HepG2 (cell line): ENCODE results near the gene TM9SF4.

Source experiments
- ATF3 ChIP-seq: sonication (generic); formaldehyde crosslinking; IDR thresholded peaks from 2 replicates; pipeline ENCODE4 v1.4.0; 2020; ENCODE audit warnings: missing genetic modification reagents
- CEBPB ChIP-seq: IDR thresholded peaks from 2 replicates; pipeline ENCODE4 v1.6.1; 2011; ENCODE audit warnings: low read depth, low read length, improper control_type of control experiment, borderline replicate concordance
- CHD2 ChIP-seq: IDR thresholded peaks from 2 replicates; pipeline ENCODE4 v1.6.1; 2011; ENCODE audit warnings: low read depth, low read length, improper control_type of control experiment
- ETS1 ChIP-seq: sonication (generic); formaldehyde crosslinking; IDR thresholded peaks from 2 replicates; pipeline ENCODE4 v1.4.0; 2020; ENCODE audit warnings: missing genetic modification reagents
- NFIC ChIP-seq: IDR thresholded peaks from 2 replicates; pipeline ENCODE4 v1.6.1; 2012; ENCODE audit warnings: mild to moderate bottlenecking, low read length, inconsistent platforms
- SKI ChIP-seq: fragments of 450-650 bp; IDR thresholded peaks from one replicate; pipeline ENCODE4 v1.6.1; 2018; ENCODE audit warnings: mild to moderate bottlenecking; ENCODE audit not compliant: partially characterized antibody
- ZBTB33 ChIP-seq: sonication (generic); formaldehyde crosslinking; IDR thresholded peaks from 2 replicates; pipeline ENCODE4 v1.4.0; 2020; ENCODE audit warnings: missing genetic modification reagents
- ZNF10 ChIP-seq: sonication (generic); formaldehyde crosslinking; IDR thresholded peaks from 2 replicates; pipeline ENCODE4 v1.4.0; 2020; ENCODE audit warnings: mild to moderate bottlenecking, low read depth, missing genetic modification reagents, borderline replicate concordance

GRCh38 chr20:32204205-32205109, 94.9 kb downstream of the TM9SF4 start:
- TF ChIP-seq ZNF10 (CRISPR knock-in tag) (no peak), ATF3 (no peak), CEBPB (no peak), ZBTB33 (no peak), NFIC (no peak), SKI (no peak), ETS1 (no peak), CHD2 (no peak)
